HEK293 (cell line): ENCODE measurements around the gene PARP1.

Experiments used
- TCF7L2 ChIP-seq: IDR thresholded peaks from 2 replicates; pipeline ENCODE4 v1.6.1; 2011; ENCODE audit warnings: low read depth, mild to moderate bottlenecking, inconsistent platforms, low read length, moderate library complexity, borderline replicate concordance
- ZNF175 ChIP-seq: fragments of 450-650 bp; formaldehyde crosslinking; IDR thresholded peaks from 2 replicates; pipeline ENCODE4 v1.5.1; 2016; ENCODE audit warnings: missing biosample characterization, missing genetic modification characterization
- ZNF19 ChIP-seq: fragments of 450-650 bp; formaldehyde crosslinking; IDR thresholded peaks from 2 replicates; pipeline ENCODE4; 2016; ENCODE audit warnings: missing biosample characterization, missing genetic modification characterization, low read depth
- ZNF248 ChIP-seq: fragments of 450-650 bp; formaldehyde crosslinking; IDR thresholded peaks from 2 replicates; pipeline ENCODE4 v1.5.1; 2017; ENCODE audit warnings: missing biosample characterization, missing genetic modification characterization
- ZNF391 ChIP-seq: fragments of 450-650 bp; formaldehyde crosslinking; IDR thresholded peaks from 2 replicates; pipeline ENCODE4 v1.5.1; 2016; ENCODE audit warnings: low read depth, missing biosample characterization, missing genetic modification characterization, borderline replicate concordance
- ZNF776 ChIP-seq: fragments of 450-650 bp; formaldehyde crosslinking; IDR thresholded peaks from 2 replicates; pipeline ENCODE4 v1.5.0; 2017; ENCODE audit warnings: missing biosample characterization, missing genetic modification characterization, borderline replicate concordance
- ZNF792 ChIP-seq: fragments of 450-650 bp; formaldehyde crosslinking; IDR thresholded peaks from 2 replicates; pipeline ENCODE4 v1.5.1; 2016; ENCODE audit warnings: missing biosample characterization, missing genetic modification characterization
- ZSCAN16 ChIP-seq: fragments of 450-650 bp; formaldehyde crosslinking; IDR thresholded peaks from 2 replicates; pipeline ENCODE4 v1.5.1; 2016; ENCODE audit warnings: missing biosample characterization, missing genetic modification characterization
- TF ChIP-seq, protein P1 (sequence below): fragments of 450-650 bp; formaldehyde crosslinking; IDR thresholded peaks from 2 replicates; pipeline ENCODE4 v1.5.1; 2016; ENCODE audit warnings: missing biosample characterization, missing genetic modification characterization
- TF ChIP-seq, protein P2 (sequence below): fragments of 450-650 bp; formaldehyde crosslinking; IDR thresholded peaks from 2 replicates; pipeline ENCODE4 v1.5.1; 2016; ENCODE audit warnings: missing biosample characterization, missing genetic modification characterization
- TF ChIP-seq, protein P3 (sequence below): sonication (generic); formaldehyde crosslinking; IDR thresholded peaks from 2 replicates; pipeline ENCODE4 v1.8.1; 2022; ENCODE audit warnings: mild to moderate bottlenecking, moderate library complexity, missing genetic modification reagents
- TF ChIP-seq, protein P4 (sequence below): fragments of 450-650 bp; formaldehyde crosslinking; IDR thresholded peaks from 2 replicates; pipeline ENCODE4 v1.5.1; 2017; ENCODE audit warnings: missing biosample characterization, missing genetic modification characterization

DNA sequence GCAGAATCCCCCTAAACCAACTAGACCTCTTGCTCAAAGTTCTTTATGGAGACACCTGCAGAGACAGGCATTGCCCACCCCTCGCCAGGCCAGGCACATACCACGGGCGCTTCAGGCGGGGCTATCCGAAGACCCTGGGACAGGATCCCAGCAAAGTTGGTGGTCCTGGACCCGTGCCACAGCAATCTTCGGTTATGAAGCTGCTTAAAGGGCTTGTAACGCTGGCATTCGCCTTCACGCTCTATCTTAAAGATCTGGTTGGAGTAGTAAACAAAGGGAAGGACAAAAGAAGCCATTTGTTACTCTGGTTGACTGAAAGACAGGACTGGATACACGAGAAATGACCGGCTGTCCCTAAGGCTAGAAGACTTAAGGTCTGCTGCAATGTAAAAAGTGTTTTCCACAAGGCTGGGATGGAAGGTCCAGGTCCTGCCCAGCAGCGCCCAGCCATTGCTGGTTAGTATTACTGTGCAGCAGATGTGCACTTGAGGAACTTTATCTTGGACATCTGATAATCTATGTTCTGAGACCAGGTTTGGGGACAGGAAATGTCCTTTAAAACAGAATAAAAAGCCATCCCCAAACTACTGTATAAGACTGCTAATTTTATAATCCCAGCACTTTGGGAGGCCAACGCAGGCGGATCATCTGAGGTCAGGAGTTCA lies 42.9 kb downstream of the PARP1 start:
- TF ChIP-seq ZNF391 (tag by site-specific recombination), result no peak
- TF ChIP-seq ZNF792 (tag by site-specific recombination), result no peak
- TF ChIP-seq, protein P1, sequence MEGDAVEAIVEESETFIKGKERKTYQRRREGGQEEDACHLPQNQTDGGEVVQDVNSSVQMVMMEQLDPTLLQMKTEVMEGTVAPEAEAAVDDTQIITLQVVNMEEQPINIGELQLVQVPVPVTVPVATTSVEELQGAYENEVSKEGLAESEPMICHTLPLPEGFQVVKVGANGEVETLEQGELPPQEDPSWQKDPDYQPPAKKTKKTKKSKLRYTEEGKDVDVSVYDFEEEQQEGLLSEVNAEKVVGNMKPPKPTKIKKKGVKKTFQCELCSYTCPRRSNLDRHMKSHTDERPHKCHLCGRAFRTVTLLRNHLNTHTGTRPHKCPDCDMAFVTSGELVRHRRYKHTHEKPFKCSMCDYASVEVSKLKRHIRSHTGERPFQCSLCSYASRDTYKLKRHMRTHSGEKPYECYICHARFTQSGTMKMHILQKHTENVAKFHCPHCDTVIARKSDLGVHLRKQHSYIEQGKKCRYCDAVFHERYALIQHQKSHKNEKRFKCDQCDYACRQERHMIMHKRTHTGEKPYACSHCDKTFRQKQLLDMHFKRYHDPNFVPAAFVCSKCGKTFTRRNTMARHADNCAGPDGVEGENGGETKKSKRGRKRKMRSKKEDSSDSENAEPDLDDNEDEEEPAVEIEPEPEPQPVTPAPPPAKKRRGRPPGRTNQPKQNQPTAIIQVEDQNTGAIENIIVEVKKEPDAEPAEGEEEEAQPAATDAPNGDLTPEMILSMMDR (tag by site-specific recombination), result no peak
- TF ChIP-seq ZSCAN16 (tag by site-specific recombination), result no peak
- TF ChIP-seq, protein P2, sequence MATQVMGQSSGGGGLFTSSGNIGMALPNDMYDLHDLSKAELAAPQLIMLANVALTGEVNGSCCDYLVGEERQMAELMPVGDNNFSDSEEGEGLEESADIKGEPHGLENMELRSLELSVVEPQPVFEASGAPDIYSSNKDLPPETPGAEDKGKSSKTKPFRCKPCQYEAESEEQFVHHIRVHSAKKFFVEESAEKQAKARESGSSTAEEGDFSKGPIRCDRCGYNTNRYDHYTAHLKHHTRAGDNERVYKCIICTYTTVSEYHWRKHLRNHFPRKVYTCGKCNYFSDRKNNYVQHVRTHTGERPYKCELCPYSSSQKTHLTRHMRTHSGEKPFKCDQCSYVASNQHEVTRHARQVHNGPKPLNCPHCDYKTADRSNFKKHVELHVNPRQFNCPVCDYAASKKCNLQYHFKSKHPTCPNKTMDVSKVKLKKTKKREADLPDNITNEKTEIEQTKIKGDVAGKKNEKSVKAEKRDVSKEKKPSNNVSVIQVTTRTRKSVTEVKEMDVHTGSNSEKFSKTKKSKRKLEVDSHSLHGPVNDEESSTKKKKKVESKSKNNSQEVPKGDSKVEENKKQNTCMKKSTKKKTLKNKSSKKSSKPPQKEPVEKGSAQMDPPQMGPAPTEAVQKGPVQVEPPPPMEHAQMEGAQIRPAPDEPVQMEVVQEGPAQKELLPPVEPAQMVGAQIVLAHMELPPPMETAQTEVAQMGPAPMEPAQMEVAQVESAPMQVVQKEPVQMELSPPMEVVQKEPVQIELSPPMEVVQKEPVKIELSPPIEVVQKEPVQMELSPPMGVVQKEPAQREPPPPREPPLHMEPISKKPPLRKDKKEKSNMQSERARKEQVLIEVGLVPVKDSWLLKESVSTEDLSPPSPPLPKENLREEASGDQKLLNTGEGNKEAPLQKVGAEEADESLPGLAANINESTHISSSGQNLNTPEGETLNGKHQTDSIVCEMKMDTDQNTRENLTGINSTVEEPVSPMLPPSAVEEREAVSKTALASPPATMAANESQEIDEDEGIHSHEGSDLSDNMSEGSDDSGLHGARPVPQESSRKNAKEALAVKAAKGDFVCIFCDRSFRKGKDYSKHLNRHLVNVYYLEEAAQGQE (tag by site-specific recombination), result no peak
- TF ChIP-seq ZNF248 (tag by site-specific recombination), result no peak
- TF ChIP-seq ZNF175, result no peak
- TF ChIP-seq, protein P3, sequence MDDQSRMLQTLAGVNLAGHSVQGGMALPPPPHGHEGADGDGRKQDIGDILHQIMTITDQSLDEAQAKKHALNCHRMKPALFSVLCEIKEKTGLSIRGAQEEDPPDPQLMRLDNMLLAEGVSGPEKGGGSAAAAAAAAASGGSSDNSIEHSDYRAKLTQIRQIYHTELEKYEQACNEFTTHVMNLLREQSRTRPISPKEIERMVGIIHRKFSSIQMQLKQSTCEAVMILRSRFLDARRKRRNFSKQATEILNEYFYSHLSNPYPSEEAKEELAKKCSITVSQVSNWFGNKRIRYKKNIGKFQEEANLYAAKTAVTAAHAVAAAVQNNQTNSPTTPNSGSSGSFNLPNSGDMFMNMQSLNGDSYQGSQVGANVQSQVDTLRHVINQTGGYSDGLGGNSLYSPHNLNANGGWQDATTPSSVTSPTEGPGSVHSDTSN (CRISPR knock-in tag), result no peak
- TF ChIP-seq ZNF19 (tag by site-specific recombination), result no peak
- no peak for TF ChIP-seq ZNF776 (tag by site-specific recombination)
- TF ChIP-seq, protein P4, sequence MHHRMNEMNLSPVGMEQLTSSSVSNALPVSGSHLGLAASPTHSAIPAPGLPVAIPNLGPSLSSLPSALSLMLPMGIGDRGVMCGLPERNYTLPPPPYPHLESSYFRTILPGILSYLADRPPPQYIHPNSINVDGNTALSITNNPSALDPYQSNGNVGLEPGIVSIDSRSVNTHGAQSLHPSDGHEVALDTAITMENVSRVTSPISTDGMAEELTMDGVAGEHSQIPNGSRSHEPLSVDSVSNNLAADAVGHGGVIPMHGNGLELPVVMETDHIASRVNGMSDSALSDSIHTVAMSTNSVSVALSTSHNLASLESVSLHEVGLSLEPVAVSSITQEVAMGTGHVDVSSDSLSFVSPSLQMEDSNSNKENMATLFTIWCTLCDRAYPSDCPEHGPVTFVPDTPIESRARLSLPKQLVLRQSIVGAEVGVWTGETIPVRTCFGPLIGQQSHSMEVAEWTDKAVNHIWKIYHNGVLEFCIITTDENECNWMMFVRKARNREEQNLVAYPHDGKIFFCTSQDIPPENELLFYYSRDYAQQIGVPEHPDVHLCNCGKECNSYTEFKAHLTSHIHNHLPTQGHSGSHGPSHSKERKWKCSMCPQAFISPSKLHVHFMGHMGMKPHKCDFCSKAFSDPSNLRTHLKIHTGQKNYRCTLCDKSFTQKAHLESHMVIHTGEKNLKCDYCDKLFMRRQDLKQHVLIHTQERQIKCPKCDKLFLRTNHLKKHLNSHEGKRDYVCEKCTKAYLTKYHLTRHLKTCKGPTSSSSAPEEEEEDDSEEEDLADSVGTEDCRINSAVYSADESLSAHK (tag by site-specific recombination), result no peak
- no peak for TF ChIP-seq TCF7L2
